ENCODE measurements around the gene NUDCD2. TPM values are rescaled to one million over a fixed set of nuclear protein-coding genes. Genes with fewer than 3 reads are reported as not detected.
"Not testable (repeated sequence)": the region's sequence is repeated elsewhere in the genome, so short reads cannot be mapped to it uniquely, and the experiment has no call there.

The NUDCD2 gene
- total RNA-seq, 6 experiments from 2014 or later = 2.0 to 16.9 (median 11.8) TPM

DNA sequence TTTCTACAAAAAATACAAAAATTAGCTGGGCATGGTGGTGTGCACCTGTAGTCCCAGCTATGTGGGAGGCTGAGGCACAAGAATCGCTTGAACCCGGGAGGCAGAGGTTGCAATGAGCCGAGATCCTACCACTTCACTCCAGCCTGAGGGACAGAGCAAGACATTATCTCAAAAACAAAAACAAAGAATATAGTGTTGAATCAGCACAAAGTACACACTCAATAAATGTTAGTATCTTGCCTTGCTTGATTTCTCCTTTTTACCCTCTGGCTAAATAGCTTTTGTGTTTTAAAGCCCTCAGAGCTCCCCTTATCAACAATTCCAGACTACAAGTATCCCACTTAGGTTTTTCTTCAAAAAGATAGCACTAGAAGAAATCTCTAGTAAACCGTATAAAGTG lies 60.0 kb downstream of the NUDCD2 start:
- no peaks in the 10 kb centered on the region for H3K9me3 ChIP-seq
- H3K27ac ChIP-seq = no peak overlapping the region
- TF ChIP-seq POLR2A (IDR thresholded peaks at IDR 0.05) = no peak
- TF ChIP-seq CTCF (IDR thresholded peaks at IDR 0.05) = no peak
- no peak for ATAC-seq
- intact Hi-C loops (cut with DNase I) = no loop called here
- H3K36me3 ChIP-seq = no peaks in the 10 kb centered on the region
- no peaks in the 10 kb centered on the region for H3K27me3 ChIP-seq
- no peaks in the 10 kb centered on the region for H3K4me1 ChIP-seq
- DNase-seq = no peak
- H3K4me3 ChIP-seq = no peak overlapping the region
- WGBS (ENCODE audit: insufficient coverage, low coverage, low lambda C conversion rate, missing lambda C conversion rate) = 71% methylated on average over 4 of the region's 4 CpGs

DNA sequence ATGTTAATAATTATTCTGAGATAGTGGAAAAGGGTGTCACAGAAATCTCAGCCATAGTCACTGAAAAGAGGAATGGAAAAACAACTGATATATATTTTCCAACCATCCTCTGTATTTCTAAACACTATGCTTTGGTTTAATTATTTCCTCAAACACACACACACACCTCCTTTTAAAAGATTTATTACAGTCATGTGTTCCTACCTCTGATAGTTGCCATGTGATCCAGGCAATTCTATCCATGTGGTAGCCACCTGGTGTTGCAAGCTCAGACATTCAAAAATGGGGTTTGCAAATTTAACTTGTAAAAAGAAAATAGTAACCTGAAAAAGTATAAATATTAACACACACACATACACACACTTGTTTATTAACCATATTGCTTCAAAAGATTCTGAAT lies 62.5 kb downstream of the NUDCD2 start:
- Histone ChIP-seq H3K4me1 (no peaks in the 10 kb centered on the region), H3K36me3 (no peaks in the 10 kb centered on the region), H3K27me3 (no peaks in the 10 kb centered on the region), H3K27ac (no peak overlapping the region), H3K9me3 (no peaks in the 10 kb centered on the region), H3K4me3 (no peak overlapping the region)
- TF ChIP-seq POLR2A (IDR thresholded peaks at IDR 0.05) = no peak
- TF ChIP-seq CTCF (IDR thresholded peaks at IDR 0.05) = no peak
- DNase-seq (no peak), ATAC-seq (no peak)
- intact Hi-C loops (cut with DNase I) = no loop called here

DNA sequence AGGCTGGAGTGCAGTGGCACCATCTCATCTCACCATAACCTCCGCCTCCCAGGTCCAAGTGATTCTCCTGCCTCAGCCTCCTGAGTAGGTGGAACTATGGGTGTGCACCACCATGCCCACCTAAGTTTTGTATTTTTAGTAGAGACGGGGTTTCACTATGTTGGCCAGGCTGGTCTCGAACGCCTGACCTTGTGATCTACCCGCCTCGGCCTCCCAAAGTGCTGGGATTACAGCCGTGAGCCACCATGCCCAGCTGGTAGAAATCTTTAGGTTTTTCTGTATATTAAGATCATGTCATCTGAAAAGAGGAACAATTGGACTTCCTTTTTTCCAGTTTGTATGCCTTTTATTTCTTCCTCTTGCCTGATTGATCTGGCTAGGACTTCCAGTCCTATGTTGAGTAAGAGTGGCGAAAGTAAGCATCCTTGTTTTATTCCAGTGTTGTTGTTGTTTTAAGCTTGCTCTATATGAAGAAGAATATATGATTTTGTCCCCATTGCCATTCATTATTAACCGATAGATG lies 63.0 kb downstream of the NUDCD2 start:
- DNase-seq; H3K9me3 ChIP-seq; H3K27me3 ChIP-seq; ATAC-seq; H3K4me3 ChIP-seq; H3K36me3 ChIP-seq; intact Hi-C loops (cut with DNase I); H3K4me1 ChIP-seq; H3K27ac ChIP-seq: not testable (repeated sequence)
- 82% methylated on average over 5 of the region's 9 CpGs for WGBS (ENCODE audit: insufficient coverage, low coverage, low lambda C conversion rate, missing lambda C conversion rate)

Small RNA genes within 50 kb of the gene (small RNA-seq; reads per million reads assigned to genes)
- gene AC008723.1 = 0 reads per million in 2 experiments

Other genes with a start within 250 kb of the NUDCD2 start
- gene CCNG1, start 22.5 kb downstream of the NUDCD2 start, total RNA-seq = 100 to 1,000 TPM in 1 of 6 experiments, 10 to 100 TPM in 5; 47.7 to 146 (median 80.1) TPM
- 1 to 10 TPM in 4 of 6 experiments, under 1 TPM in 2; 0.11 to 3.0 (median 1.1) TPM for gene HMMR, start 530 bp upstream of the NUDCD2 start, total RNA-seq
- gene MAT2B, start 45.5 kb upstream of the NUDCD2 start, total RNA-seq = 10 to 100 TPM; 21.6 to 40.7 (median 26.6) TPM

Measured in right lobe of liver (tissue), 6 donors.